Ovary (tissue), 9 donors: ENCODE data around the gene CAB39. TPM values are rescaled to one million over a fixed set of nuclear protein-coding genes. Genes with fewer than 3 reads are reported as not detected.

Experiments used
- DNase-seq, 5 donors: peaks; one replicate each; pipeline ENCODE4 v3.0.0-alpha.2; 2019 to 2020
- H3K27ac ChIP-seq, 2 donors: fragments of 200-600 bp; one replicate each; pipeline versions ENCODE4 v1.5.1 to v1.8.0; 2019 to 2022
- H3K27me3 ChIP-seq: fragments of 200-600 bp; one replicate; pipeline ENCODE4 v1.8.0; 2022
- H3K36me3 ChIP-seq: fragments of 200-600 bp; sonication (generic); one replicate; pipeline ENCODE4 v1.5.1; 2019
- H3K4me1 ChIP-seq: one replicate; pipeline ENCODE4 v1.8.1; 2013; ENCODE audit warnings: mild to moderate bottlenecking, moderate library complexity; ENCODE audit not compliant: insufficient read depth
- H3K4me3 ChIP-seq: fragments of 200-600 bp; sonication (generic); one replicate; pipeline ENCODE4 v1.5.1; 2017
- H3K9me3 ChIP-seq, 2 donors: fragments of 200-600 bp in 1 of 2; sonication (generic) in 1 of 2; one replicate each; pipeline versions ENCODE4 v1.5.1 to v1.8.1; 2013 to 2019; ENCODE audit warnings: mild to moderate bottlenecking in 1 of 2, moderate library complexity in 1 of 2
- EP300 ChIP-seq: sonication (generic); formaldehyde crosslinking; IDR thresholded peaks from one replicate; pipeline ENCODE4 v1.6.1; 2017; ENCODE audit warnings: antibody characterized with exemption
- POLR2A ChIP-seq: fragments of 450-650 bp; IDR thresholded peaks from one replicate; pipeline ENCODE4 v1.6.1; 2017; ENCODE audit warnings: antibody characterized with exemption, mild to moderate bottlenecking, moderate library complexity
- WGBS, 3 donors: extraction: QIAGEN DNeasy Blood & Tissue Kit in 1 of 3; methylation state at CpG; one replicate each; pipeline versions ENCODE4 v1.1.5 to v1.1.7; 2013 to 2017; 5-methylcytosine and 5-hydroxymethylcytosine counted together
- intact Hi-C, 4 donors: fragments of 100-400 bp; cut with DNase I; formaldehyde crosslinking; loops; one replicate each; pipeline versions ENCODE4 v1.11.0 to v1.15.1; 2022 to 2023
- polyA plus RNA-seq, 2 donors: library from polyadenylated mRNA; stranded (reverse); fragments of 200-250 nt in 1 of 2; fragments of 350-450 nt in 1 of 2; fragmentation: Illumina TruSeq in 1 of 2; extraction: RNeasy Lipid Tissue Mini Kit (QIAGEN cat#74804) in 1 of 2; gene quantifications; one replicate each; pipeline ENCODE4 v1.2.3, GENCODE V29; 2013 to 2014
- total RNA-seq, 7 donors: library from RNA; depleted of rRNA in 2 of 7; stranded (reverse); fragments of >200 nt in 2 of 7; fragmentation: NEBNext Ultra II Directional in 3 of 7; extraction: Animal tissue kit (Norgen Biotek cat#: 25700) in 3 of 7; gene quantifications; one replicate each; pipeline versions ENCODE4 v1.1.0 to v1.2.4, GENCODE V29; 2016 to 2023
- TF ChIP-seq, protein P1 (sequence below), 3 donors: fragments of 450-650 bp in 2 of 3; fragments of 200-600 bp in 1 of 3; IDR thresholded peaks; one replicate each; pipeline versions ENCODE4 v1.5.1 to v1.8.0; 2016 to 2022; ENCODE audit warnings: antibody characterized with exemption in 3 of 3, mild to moderate bottlenecking in 1 of 3
- donor health status: DM: no; HTN: no; CAD: no; lungs with moderate emphysema.
- donor health status: DM: no; HTN: no; CAD: no.
- donor health status: Bipolar disorder and iron deficiency.
- donor health status: DM: yes; HTN: yes; CAD: no.
- donor health status: DM: no; HTN: no; CAD: no.
- donor health status: DM: yes; HTN: yes; CAD: no.

The CAB39 gene
- total and polyA plus RNA-seq, 9 donors: 24.8 to 64.4 (median 50.4) TPM

DNA sequence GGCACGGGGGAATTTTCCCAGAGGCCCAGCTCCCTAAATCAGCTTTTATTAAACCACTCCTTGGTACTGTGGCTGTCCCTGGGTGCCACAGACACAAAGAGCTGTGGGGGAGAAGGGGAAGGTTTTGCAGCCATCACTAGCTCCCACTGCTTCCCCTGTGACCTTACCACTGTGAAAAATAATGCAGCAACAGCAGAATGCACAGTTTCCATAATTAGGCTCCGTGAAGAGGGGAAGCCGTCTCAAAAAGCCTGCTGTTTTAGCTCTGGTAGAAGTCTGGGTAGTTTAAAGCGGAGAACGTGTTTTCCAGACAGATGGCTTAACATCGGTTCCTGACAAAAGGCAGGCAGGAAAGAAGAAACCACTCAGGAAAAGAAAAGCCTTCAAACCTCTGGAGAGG lies 27.5 kb upstream of the CAB39 start:
- 65 to 68% (median 66%) methylated on average over 6 of the region's 6 CpGs for WGBS, 3 donors
- H3K36me3 ChIP-seq: no peaks in the 10 kb centered on the region
- no peak for DNase-seq
- no peaks in the 10 kb centered on the region for H3K9me3 ChIP-seq
- intact Hi-C loops: no loop called here
- no peak overlapping the region for H3K4me3 ChIP-seq
- no peaks in the 10 kb centered on the region for H3K4me1 ChIP-seq
- H3K27me3 ChIP-seq: no peaks in the 10 kb centered on the region
- no peak for TF ChIP-seq EP300
- TF ChIP-seq, protein P1, sequence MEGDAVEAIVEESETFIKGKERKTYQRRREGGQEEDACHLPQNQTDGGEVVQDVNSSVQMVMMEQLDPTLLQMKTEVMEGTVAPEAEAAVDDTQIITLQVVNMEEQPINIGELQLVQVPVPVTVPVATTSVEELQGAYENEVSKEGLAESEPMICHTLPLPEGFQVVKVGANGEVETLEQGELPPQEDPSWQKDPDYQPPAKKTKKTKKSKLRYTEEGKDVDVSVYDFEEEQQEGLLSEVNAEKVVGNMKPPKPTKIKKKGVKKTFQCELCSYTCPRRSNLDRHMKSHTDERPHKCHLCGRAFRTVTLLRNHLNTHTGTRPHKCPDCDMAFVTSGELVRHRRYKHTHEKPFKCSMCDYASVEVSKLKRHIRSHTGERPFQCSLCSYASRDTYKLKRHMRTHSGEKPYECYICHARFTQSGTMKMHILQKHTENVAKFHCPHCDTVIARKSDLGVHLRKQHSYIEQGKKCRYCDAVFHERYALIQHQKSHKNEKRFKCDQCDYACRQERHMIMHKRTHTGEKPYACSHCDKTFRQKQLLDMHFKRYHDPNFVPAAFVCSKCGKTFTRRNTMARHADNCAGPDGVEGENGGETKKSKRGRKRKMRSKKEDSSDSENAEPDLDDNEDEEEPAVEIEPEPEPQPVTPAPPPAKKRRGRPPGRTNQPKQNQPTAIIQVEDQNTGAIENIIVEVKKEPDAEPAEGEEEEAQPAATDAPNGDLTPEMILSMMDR (IDR thresholded peaks at IDR 0.05): no peak
- TF ChIP-seq POLR2A: no peak
- no peak overlapping the region for H3K27ac ChIP-seq

DNA sequence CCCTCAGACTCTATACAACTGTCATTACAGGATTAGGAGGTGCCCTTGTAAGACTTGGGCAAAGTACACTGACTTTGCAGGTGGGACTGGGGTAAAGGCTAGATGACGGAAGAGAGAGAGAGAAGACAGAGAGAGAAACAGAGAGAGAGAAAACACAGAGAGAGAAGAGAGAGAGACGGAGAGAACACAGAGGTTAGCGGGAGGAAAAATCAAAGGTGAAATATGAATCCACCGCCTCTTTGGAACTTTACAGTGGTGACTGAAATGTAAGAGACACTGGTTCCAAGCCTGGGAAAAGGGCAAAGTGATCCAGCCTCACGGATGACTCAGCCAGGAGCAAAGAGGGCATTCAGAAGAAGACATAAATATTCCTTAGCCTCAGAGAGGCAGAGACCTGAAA lies 25.1 kb upstream of the CAB39 start:
- TF ChIP-seq POLR2A: no peak
- TF ChIP-seq, protein P1 (IDR thresholded peaks at IDR 0.05): no peak
- TF ChIP-seq EP300: no peak
- Histone ChIP-seq H3K27ac (no peak overlapping the region), H3K9me3 (no peaks in the 10 kb centered on the region), H3K4me1 (no peaks in the 10 kb centered on the region), H3K36me3 (no peaks in the 10 kb centered on the region), H3K27me3 (no peaks in the 10 kb centered on the region), H3K4me3 (no peak overlapping the region)
- no peak for DNase-seq
- WGBS, 3 donors: 47 to 55% (median 54%) methylated on average over 5 of the region's 5 CpGs
- intact Hi-C loops: no loop called here

DNA sequence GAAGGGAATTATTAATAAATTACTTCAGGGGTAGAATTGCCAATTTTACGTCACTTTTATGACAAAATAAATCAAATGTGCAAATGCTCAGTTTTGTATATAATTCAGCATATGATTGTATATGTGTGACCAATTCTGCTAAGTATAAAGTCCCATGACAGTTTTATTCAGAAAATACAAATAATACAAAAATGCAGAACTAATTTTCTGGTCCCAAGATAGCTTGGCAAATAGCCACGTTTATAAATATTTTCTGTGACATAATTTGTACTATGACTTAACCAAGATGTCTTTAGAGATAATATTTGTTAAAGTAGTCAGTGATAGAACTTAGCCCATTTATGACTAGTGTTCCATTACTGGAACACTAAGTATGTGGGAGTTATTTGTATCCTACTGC lies 24.2 kb upstream of the CAB39 start:
- H3K27me3 ChIP-seq: no peaks in the 10 kb centered on the region
- no peak overlapping the region for H3K27ac ChIP-seq
- intact Hi-C loops: no loop called here
- H3K4me3 ChIP-seq: no peak overlapping the region
- no peaks in the 10 kb centered on the region for H3K9me3 ChIP-seq
- no peaks in the 10 kb centered on the region for H3K36me3 ChIP-seq
- TF ChIP-seq EP300: no peak
- TF ChIP-seq POLR2A: no peak
- TF ChIP-seq, protein P1 (IDR thresholded peaks at IDR 0.05): no peak
- WGBS, 3 donors: 36 to 43% (median 36%) methylated on average over 2 of the region's 2 CpGs
- no peaks in the 10 kb centered on the region for H3K4me1 ChIP-seq
- DNase-seq: no peak

DNA sequence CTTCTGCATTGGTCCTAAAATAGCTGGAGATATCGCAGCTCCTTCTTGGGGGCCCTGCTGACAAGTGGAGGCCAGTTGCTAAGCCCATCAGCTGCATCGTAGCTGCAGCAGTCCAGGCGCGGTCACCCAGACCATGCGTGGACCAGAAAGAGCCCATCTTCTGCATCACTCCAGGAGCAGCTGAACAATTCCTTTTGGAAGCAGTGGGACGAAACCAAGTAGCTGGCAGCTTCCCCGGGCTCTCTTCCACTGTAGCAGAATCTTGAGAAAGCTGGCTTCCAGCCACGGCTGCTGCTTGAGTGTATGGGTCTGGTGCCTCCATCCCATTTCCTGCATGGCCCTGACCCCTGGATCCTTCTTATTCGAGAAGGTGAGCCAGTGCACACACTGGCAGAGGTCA lies 22.2 kb upstream of the CAB39 start:
- Histone ChIP-seq H3K27ac (no peak overlapping the region), H3K4me1 (no peaks in the 10 kb centered on the region), H3K4me3 (no peak overlapping the region), H3K36me3 (no peaks in the 10 kb centered on the region), H3K9me3 (no peaks in the 10 kb centered on the region), H3K27me3 (no peaks in the 10 kb centered on the region)
- peak; percentile 45 to 83 (median 72) for DNase-seq
- no peak for TF ChIP-seq EP300
- WGBS, 3 donors: 21 to 29% (median 24%) methylated on average over 9 of the region's 9 CpGs
- intact Hi-C loops: no loop called here

DNA sequence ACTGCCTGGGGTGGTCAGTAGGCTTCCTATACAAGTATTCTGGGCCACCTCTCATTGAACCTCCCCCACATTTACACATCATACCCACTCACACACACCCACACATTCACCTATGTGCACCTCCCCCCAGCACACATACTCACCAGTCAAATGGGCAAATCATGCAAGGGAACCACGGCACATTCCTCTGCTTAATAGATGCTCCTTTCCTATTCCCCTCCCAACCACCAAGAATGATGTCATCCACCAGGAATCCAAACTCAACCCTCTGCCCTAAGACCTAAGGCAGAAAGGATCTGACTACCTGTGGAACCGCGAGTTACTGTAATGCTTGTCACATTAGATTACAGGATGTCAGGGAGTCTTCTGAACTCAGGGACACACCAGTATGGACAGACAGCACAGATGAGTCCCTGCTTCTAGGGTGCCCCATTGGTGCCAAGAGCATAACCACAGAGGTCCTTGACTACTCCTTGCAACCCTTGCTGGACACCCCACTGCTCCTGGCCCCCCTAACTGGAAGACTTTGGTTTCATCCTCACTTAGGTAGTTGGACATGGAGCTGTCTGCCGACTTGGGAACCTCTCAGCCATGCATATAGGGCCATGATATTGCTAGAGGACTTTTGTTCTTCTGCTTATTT lies 21.5 kb upstream of the CAB39 start:
- H3K36me3 ChIP-seq: no peaks in the 10 kb centered on the region
- no peak overlapping the region for H3K27ac ChIP-seq
- intact Hi-C loops: no loop called here
- TF ChIP-seq, protein P1 (IDR thresholded peaks at IDR 0.05): no peak
- TF ChIP-seq POLR2A (no peak), EP300 (no peak)
- no peak for DNase-seq
- no peaks in the 10 kb centered on the region for H3K4me1 ChIP-seq
- no peak overlapping the region for H3K4me3 ChIP-seq
- no peaks in the 10 kb centered on the region for H3K27me3 ChIP-seq
- WGBS, 3 donors: 49 to 63% (median 50%) methylated on average over 4 of the region's 4 CpGs
- H3K9me3 ChIP-seq: no peaks in the 10 kb centered on the region
